ENCODE data around the gene MBD3L2B.

GRCh38 chr19:6987850-6988249 is 33.4 kb downstream of the MBD3L2B start:
- TF ChIP-seq CTCF (IDR thresholded peaks at IDR 0.05) (no peak), POLR2A (IDR thresholded peaks at IDR 0.05) (no peak)

Data from body of pancreas (tissue), 4 donors.